ENCODE data around the gene NGB.

NGB gene

GRCh38 chr14:77230914-77231313, 40.1 kb downstream of the NGB start:
- DNase-seq (ENCODE audit: low read depth): no peak

- no peak for DNase-seq (ENCODE audit: low read depth)
Observed at GRCh38 chr14:77228056-77228455, 43.0 kb downstream of the NGB start.

- DNase-seq (ENCODE audit: low read depth): no peak
Observed at GRCh38 chr14:77225892-77226557, 45.0 kb downstream of the NGB start.

- DNase-seq (ENCODE audit: low read depth): no peak
Observed at GRCh38 chr14:77225254-77225653, 45.8 kb downstream of the NGB start.

GRCh38 chr14:77224212-77224611, 46.8 kb downstream of the NGB start:
- no peak for DNase-seq (ENCODE audit: low read depth)

- no peak for DNase-seq (ENCODE audit: low read depth)
Observed at GRCh38 chr14:77222546-77223225, 48.3 kb downstream of the NGB start.

GRCh38 chr14:77221241-77221871, 49.6 kb downstream of the NGB start:
- DNase-seq (ENCODE audit: low read depth): no peak

GRCh38 chr14:77220246-77221017, 50.6 kb downstream of the NGB start:
- no peak for DNase-seq (ENCODE audit: low read depth)

- DNase-seq (ENCODE audit: low read depth): no peak
Observed at GRCh38 chr14:77219591-77219990, 51.4 kb downstream of the NGB start.

GRCh38 chr14:77217551-77217950, 53.5 kb downstream of the NGB start:
- DNase-seq (ENCODE audit: low read depth): no peak
